ENCODE results near the gene TENT4B.

DNA sequence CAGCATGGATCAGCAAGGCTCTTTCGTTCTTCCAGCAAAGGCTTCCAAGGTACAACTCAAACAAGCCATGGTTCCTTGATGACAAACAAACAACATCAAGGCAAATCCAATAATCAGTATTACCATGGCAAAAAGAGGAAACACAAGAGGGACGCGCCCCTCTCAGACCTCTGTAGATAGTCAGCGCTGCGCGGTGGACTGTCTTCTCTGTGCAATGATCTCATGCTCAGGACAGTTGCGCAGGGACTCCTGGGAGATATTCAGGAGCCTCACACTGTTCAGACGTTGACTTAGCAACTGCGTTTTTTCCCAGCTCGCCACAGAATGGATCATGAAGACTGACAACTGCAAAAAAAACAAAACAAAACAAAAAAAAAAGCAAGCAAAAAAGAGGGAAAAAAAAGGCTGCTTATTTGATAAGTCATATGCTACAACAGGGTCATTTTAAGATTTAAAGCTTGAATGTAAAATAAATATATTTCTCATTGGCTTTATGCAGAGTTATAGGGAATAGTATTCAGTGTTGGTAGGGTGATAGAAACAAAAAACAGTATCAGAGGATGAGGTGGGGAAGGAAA lies 76.1 kb downstream of the TENT4B start:
- TF ChIP-seq, protein P1, sequence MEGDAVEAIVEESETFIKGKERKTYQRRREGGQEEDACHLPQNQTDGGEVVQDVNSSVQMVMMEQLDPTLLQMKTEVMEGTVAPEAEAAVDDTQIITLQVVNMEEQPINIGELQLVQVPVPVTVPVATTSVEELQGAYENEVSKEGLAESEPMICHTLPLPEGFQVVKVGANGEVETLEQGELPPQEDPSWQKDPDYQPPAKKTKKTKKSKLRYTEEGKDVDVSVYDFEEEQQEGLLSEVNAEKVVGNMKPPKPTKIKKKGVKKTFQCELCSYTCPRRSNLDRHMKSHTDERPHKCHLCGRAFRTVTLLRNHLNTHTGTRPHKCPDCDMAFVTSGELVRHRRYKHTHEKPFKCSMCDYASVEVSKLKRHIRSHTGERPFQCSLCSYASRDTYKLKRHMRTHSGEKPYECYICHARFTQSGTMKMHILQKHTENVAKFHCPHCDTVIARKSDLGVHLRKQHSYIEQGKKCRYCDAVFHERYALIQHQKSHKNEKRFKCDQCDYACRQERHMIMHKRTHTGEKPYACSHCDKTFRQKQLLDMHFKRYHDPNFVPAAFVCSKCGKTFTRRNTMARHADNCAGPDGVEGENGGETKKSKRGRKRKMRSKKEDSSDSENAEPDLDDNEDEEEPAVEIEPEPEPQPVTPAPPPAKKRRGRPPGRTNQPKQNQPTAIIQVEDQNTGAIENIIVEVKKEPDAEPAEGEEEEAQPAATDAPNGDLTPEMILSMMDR (conservative IDR thresholded peaks at IDR 0.05; ENCODE audit: low read depth, low read length): no peak
- no peak for TF ChIP-seq EZH2 (IDR thresholded peaks at IDR 0.05; ENCODE audit: borderline replicate concordance, low read depth, low read length, poor library complexity, severe bottlenecking)
